Activated CD4-positive, alpha-beta T cell treated with anti-CD3 and anti-CD28 coated beads for 4 hours (primary cell): ENCODE data around the gene RABEP2.
"Not testable (repeated sequence)": the region's sequence is repeated elsewhere in the genome, so short reads cannot be mapped to it uniquely, and the experiment has no call there.

Experiments
- DNase-seq, 2 donors: peaks; one replicate each; pipeline ENCODE4 v3.0.0-alpha.2; 2020

Gene RABEP2

GRCh38 chr16:28878083-28878926, 46.7 kb downstream of the RABEP2 start, which contains the start of gene ATP2A1:
ATP2A1 (plus strand) TSS chr16:28878488; CDS start chr16:28878672, 184 bp downstream.
- no peak for DNase-seq

GRCh38 chr16:28877655-28878000, 47.4 kb downstream of the RABEP2 start:
- DNase-seq: no peak

GRCh38 chr16:28876973-28877654, 47.9 kb downstream of the RABEP2 start:
- no peak for DNase-seq

- no peak for DNase-seq
Measured at GRCh38 chr16:28876019-28876659, 48.9 kb downstream of the RABEP2 start.

- no peak for DNase-seq
Measured at GRCh38 chr16:28875134-28876018, 49.7 kb downstream of the RABEP2 start.

GRCh38 chr16:28874406-28874805, 50.6 kb downstream of the RABEP2 start:
- DNase-seq: no peak

GRCh38 chr16:28873543-28874201, 51.4 kb downstream of the RABEP2 start:
- peak; percentile 48 to 53 for DNase-seq

- DNase-seq: no peak
Measured at GRCh38 chr16:28872952-28873351, 52.1 kb downstream of the RABEP2 start.

- no peak for DNase-seq
Measured at GRCh38 chr16:28869201-28869600, 55.8 kb downstream of the RABEP2 start.

GRCh38 chr16:28867646-28868045, 57.4 kb downstream of the RABEP2 start:
- not testable (repeated sequence) for DNase-seq

GRCh38 chr16:28867241-28867640, 57.8 kb downstream of the RABEP2 start:
- DNase-seq: no peak

GRCh38 chr16:28866454-28866804, 58.6 kb downstream of the RABEP2 start:
- no peak for DNase-seq

- DNase-seq: no peak
Measured at GRCh38 chr16:28865722-28866453, 59.1 kb downstream of the RABEP2 start.

- DNase-seq: no peak
Measured at GRCh38 chr16:28865001-28865688, 59.9 kb downstream of the RABEP2 start.

GRCh38 chr16:28863929-28864793, 60.9 kb downstream of the RABEP2 start:
- DNase-seq: no peak

GRCh38 chr16:28859326-28859725, 65.7 kb downstream of the RABEP2 start:
- no peak for DNase-seq

GRCh38 chr16:28858421-28858820, 66.6 kb downstream of the RABEP2 start:
- DNase-seq: no peak
